PC-9 (cell line): ENCODE measurements around the gene ITGB4. TPM values are rescaled to one million over a fixed set of nuclear protein-coding genes. Genes with fewer than 3 reads are reported as not detected.

Experiments
- BruUV-seq: library from RNA; stranded (reverse); fragments of 400-500 nt; replicated peaks from 2 replicates; lab custom pipeline; 2021; lab: Mats Ljungman, UMichigan
- CTCF ChIA-PET: fragments of 300-600 bp; sonication (Branson Sonifier 250); formaldehyde crosslinking; loops from one replicate; lab custom pipeline; 2022; ENCODE audit warnings: antibody characterized with exemption; lab: Charles Lee
- POLR2A ChIA-PET: fragments of 300-600 bp; sonication (Branson Sonifier 250); formaldehyde crosslinking; loops from one replicate; lab custom pipeline; 2022; ENCODE audit warnings: antibody characterized with exemption; ENCODE audit not compliant: unreplicated experiment; lab: Charles Lee
- DNase-seq, 2 experiments: peaks; one replicate each; pipeline versions ENCODE4 v3.0.0 to v3.0.0-alpha.2; 2015 to 2022; ENCODE audit warnings: mixed read lengths in 1 of 2
- H2AFZ ChIP-seq: fragments of 200-600 bp; sonication (generic); 2 replicates; pipeline ENCODE4 v1.8.1; 2017; ENCODE audit warnings: antibody characterized with exemption
- H3F3A ChIP-seq: fragments of 200-600 bp; sonication (generic); 2 replicates; pipeline ENCODE4 v1.8.1; 2017; ENCODE audit warnings: antibody characterized with exemption, mild to moderate bottlenecking, low read depth; ENCODE audit not compliant: insufficient read depth
- H3K27ac ChIP-seq: fragments of 200-600 bp; sonication (generic); 2 replicates; pipeline ENCODE4 v1.6.1; 2016; ENCODE audit warnings: mixed run types
- H3K27me3 ChIP-seq: fragments of 200-600 bp; sonication (generic); 2 replicates; pipeline ENCODE4 v1.6.1; 2016; ENCODE audit warnings: low read depth, mixed run types; ENCODE audit not compliant: insufficient read depth
- H3K36me3 ChIP-seq: fragments of 200-600 bp; sonication (generic); 2 replicates; pipeline ENCODE4 v1.6.1; 2016; ENCODE audit warnings: low read depth, mixed run types
- H3K4me1 ChIP-seq: fragments of 200-600 bp; sonication (generic); replicated peaks from 2 replicates; pipeline ENCODE4 v1.6.1; 2016; ENCODE audit warnings: mixed run types; ENCODE audit not compliant: insufficient read depth
- H3K4me2 ChIP-seq: fragments of 200-600 bp; sonication (generic); 2 replicates; pipeline ENCODE4 v1.6.1; 2017; ENCODE audit warnings: mixed run types
- H3K4me3 ChIP-seq: fragments of 200-600 bp; sonication (generic); 2 replicates; pipeline ENCODE4 v1.6.1; 2016; ENCODE audit warnings: mixed run types
- H3K79me2 ChIP-seq: fragments of 200-600 bp; sonication (generic); 2 replicates; pipeline ENCODE4 v1.6.1; 2017; ENCODE audit warnings: low read depth, mixed run types
- H3K9me2 ChIP-seq: fragments of 200-600 bp; sonication (generic); 2 replicates; pipeline ENCODE4 v1.8.1; 2017; ENCODE audit warnings: mild to moderate bottlenecking; ENCODE audit not compliant: insufficient read depth
- H3K9me3 ChIP-seq: fragments of 200-600 bp; sonication (generic); 2 replicates; pipeline ENCODE4 v1.8.1; 2016; ENCODE audit warnings: low read depth; ENCODE audit not compliant: insufficient read depth
- H4K20me1 ChIP-seq: fragments of 200-600 bp; sonication (generic); 2 replicates; pipeline ENCODE4 v1.8.1; 2017; ENCODE audit not compliant: insufficient read depth
- EZH2 ChIP-seq: fragments of 200-600 bp; sonication (generic); IDR thresholded peaks from 2 replicates; pipeline ENCODE4 v1.8.0; 2017; ENCODE audit warnings: antibody characterized with exemption, low read depth
- intact Hi-C: fragments of 100-400 bp; cut with micrococcal nuclease; formaldehyde crosslinking; loops from one replicate; pipeline ENCODE4 v1.10.0; 2022; ENCODE audit not compliant: unreplicated experiment
- total RNA-seq: library from RNA; stranded (reverse); gene quantifications from 2 replicates; pipeline ENCODE4 v1.2.3, GENCODE V29; 2021
- TF ChIP-seq, protein P1 (sequence below): fragments of 200-600 bp; sonication (generic); conservative IDR thresholded peaks from 2 replicates; pipeline ENCODE4 v1.6.1; 2017; ENCODE audit warnings: mixed run types, antibody characterized with exemption, mild to moderate bottlenecking, moderate library complexity

The ITGB4 gene
- total RNA-seq, 1 experiment from 2014 or later: 461 TPM

DNA sequence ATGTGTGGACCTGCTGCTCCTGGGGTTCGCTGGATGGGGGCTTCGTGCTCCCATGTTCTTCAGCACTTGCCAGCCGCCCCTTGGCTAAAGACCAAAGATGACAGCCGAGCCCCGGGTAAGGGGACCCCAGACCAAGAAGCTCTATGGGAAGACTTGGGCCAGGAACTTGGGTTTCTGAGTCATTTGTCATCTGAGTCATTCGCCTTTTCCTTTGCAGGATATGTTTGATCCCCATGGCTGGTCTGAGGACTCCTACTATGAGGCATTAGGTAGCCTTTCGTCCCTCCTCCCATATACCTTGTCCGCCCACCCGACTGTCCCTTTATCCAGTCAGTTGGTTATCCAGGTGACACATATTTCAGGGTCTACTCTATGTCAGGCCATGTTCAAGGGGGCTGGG, 17.7 kb upstream of the ITGB4 start:
- no TSS peak for BruUV-seq
- Histone ChIP-seq H2AFZ (no peak overlapping the region), H3K27me3 (no peaks in the 10 kb centered on the region), H3K27ac (no peak overlapping the region), H3K4me2 (no peak overlapping the region), H3K36me3 (peaks cover 15% of the 10 kb centered on the region; the same call in 1 of the 2 replicates), H3K9me2 (no peaks in the 10 kb centered on the region), H4K20me1 (no peaks in the 10 kb centered on the region), H3K79me2 (peaks cover 18% of the 10 kb centered on the region), H3K9me3 (no peaks in the 10 kb centered on the region), H3F3A (peaks cover 45% of the 10 kb centered on the region), H3K4me1 (peaks cover 61% of the 10 kb centered on the region), H3K4me3 (no peak overlapping the region)
- no peak for DNase-seq
- TF ChIP-seq, protein P1, sequence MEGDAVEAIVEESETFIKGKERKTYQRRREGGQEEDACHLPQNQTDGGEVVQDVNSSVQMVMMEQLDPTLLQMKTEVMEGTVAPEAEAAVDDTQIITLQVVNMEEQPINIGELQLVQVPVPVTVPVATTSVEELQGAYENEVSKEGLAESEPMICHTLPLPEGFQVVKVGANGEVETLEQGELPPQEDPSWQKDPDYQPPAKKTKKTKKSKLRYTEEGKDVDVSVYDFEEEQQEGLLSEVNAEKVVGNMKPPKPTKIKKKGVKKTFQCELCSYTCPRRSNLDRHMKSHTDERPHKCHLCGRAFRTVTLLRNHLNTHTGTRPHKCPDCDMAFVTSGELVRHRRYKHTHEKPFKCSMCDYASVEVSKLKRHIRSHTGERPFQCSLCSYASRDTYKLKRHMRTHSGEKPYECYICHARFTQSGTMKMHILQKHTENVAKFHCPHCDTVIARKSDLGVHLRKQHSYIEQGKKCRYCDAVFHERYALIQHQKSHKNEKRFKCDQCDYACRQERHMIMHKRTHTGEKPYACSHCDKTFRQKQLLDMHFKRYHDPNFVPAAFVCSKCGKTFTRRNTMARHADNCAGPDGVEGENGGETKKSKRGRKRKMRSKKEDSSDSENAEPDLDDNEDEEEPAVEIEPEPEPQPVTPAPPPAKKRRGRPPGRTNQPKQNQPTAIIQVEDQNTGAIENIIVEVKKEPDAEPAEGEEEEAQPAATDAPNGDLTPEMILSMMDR: no peak
- TF ChIP-seq EZH2: no peak
- intact Hi-C loops: no loop called here
- ChIA-PET POLR2A (interaction anchor here (0.6 kb wide), 1 partner anchor 140 kb away, joined by 3 read pairs; no protein-coding TSS in a partner anchor), CTCF (no interaction called here)

DNA sequence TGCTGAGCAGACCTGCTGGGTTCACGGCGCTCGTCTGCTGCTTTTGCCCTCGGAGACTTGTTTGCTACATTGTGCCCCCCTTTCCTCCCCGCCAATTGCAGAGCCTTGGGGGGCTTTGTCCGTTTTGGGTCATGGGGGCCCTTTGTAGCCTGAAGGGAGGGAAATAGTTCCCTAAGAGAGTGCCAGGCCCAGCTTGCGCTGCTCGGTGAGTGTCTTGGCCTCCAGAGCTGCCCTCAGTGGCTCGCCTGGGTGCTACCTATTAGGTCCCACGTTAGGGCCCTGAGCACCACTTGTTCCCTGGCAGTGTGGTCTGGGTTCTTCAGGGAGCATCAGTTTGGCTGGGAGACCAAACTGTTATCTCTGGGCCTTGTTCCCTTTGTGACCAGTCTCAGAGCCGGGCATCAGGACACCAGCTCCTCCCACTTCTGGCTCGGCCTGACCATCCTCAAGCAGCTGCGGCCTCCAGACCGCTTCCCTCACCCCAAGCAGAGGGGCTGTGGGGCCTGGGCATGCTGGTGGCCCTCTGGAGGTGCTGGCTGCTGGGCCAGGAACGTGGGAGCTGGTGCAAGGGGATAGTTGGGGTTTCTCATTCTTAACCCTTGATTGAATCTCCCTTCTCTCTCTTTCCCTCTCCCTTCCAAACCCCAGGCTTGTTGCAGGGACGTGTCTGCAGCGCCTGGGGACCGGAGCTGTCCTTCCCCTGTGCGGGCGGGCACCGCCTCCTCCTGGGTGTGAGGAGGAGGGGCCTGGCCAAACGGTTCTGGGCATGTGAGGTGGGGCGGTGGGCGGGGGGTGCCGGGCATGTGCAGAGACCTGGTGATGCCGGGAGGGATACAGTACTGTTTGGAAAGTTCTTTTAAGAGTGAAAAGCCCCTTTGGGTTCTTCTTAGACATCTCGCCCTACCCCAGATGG, 16.0 kb upstream of the ITGB4 start:
- TF ChIP-seq EZH2: no peak
- TF ChIP-seq, protein P1: no peak
- DNase-seq: no peak
- Histone ChIP-seq H4K20me1 (no peaks in the 10 kb centered on the region), H3K36me3 (peaks cover 7% of the 10 kb centered on the region; the same call in 1 of the 2 replicates), H3K79me2 (peaks cover 9% of the 10 kb centered on the region; the same call in 1 of the 2 replicates), H3K27ac (no peak overlapping the region), H3K4me3 (no peak overlapping the region), H3K27me3 (no peaks in the 10 kb centered on the region), H3K9me3 (no peaks in the 10 kb centered on the region), H3F3A (peaks cover 29% of the 10 kb centered on the region), H3K4me2 (no peak overlapping the region), H3K9me2 (no peaks in the 10 kb centered on the region), H3K4me1 (peaks cover 48% of the 10 kb centered on the region), H2AFZ (no peak overlapping the region)
- ChIA-PET POLR2A (interaction anchor here (0.5 kb wide), 1 partner anchor 22 kb away, joined by 3 read pairs; no protein-coding TSS in a partner anchor), CTCF (no interaction called here)
- BruUV-seq: no TSS peak
- intact Hi-C loops: no loop called here

DNA sequence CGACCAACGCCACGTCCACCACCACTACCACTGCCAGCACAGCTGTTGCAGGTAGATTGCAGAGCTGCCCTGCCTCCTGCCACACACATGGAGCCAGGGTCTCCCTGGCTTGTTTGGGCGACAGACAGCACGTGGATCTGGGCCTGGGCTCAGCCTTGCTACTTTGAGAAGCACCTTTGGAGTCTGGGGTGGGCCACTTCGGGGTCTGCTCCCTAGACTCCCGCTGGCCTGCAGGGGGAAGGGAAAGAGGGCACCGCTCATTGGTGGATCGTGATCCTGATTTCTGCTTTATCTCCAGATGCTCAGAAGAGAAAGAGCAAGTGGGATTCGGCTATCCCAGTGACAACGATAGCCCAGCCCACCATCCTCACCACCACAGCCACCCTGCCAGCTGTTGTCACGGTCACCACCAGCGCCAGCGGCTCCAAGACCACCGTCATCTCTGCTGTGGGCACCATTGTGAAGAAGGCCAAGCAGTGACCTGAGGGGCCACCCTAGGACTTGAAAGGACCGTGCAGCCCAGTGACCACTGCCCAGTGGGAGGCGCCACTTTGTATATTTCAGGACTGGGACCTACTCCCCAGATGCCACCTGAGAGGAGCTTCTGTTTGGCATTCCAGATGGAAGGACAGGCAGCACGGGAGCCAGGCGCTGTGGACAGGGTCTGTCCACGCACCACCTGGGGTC, 15.1 kb upstream of the ITGB4 start:
- H3F3A ChIP-seq: peaks cover 26% of the 10 kb centered on the region
- peaks cover 7% of the 10 kb centered on the region; the same call in 1 of the 2 replicates for H3K36me3 ChIP-seq
- peak overlapping the region; percentile 71; the same call in 1 of the 2 replicates for H3K27ac ChIP-seq
- H4K20me1 ChIP-seq: no peaks in the 10 kb centered on the region
- BruUV-seq: TSS peak; percentile 75
- H3K4me1 ChIP-seq: peaks cover 40% of the 10 kb centered on the region
- no peak overlapping the region for H2AFZ ChIP-seq
- CTCF ChIA-PET: interaction anchor here (0.6 to 1.4 kb wide), 2 partner anchors 73 to 200 kb away, joined by 3 read pairs; partner anchors contain the start of gene SMIM5
- H3K9me2 ChIP-seq: no peaks in the 10 kb centered on the region
- H3K9me3 ChIP-seq: no peaks in the 10 kb centered on the region
- TF ChIP-seq, protein P1: no peak
- no peak for TF ChIP-seq EZH2
- peaks cover 7% of the 10 kb centered on the region; the same call in 1 of the 2 replicates for H3K79me2 ChIP-seq
- no peaks in the 10 kb centered on the region for H3K27me3 ChIP-seq
- no peak overlapping the region for H3K4me3 ChIP-seq
- POLR2A ChIA-PET: interaction anchor here (1.5 to 1.6 kb wide), 2 partner anchors 15 to 17 kb away, joined by 7 to 10 read pairs; partner anchors contain the start of gene ITGB4
- peak overlapping the region; percentile 74 for H3K4me2 ChIP-seq
- DNase-seq: no peak
- intact Hi-C loops: no loop called here
